Activated effector memory CD4-positive, alpha-beta T cell treated with anti-CD3 and anti-CD28 coated beads, Interleukin-2, amount 50 U/mL, for 16 hours (primary cell): ENCODE data around the gene CEP85L.

Experiments used
- DNase-seq: peaks from one replicate; pipeline ENCODE4 v3.0.0-alpha.2; 2020

The CEP85L gene

GRCh38 chr6:118530942-118531341 is 120.4 kb downstream of the CEP85L start:
- DNase-seq: no peak

- DNase-seq: no peak
These were observed 121.6 kb downstream of the CEP85L start for GRCh38 chr6:118529756-118530155.

- no peak for DNase-seq
These were observed 123.3 kb downstream of the CEP85L start for GRCh38 chr6:118528129-118528528.

GRCh38 chr6:118525913-118526780 is 125.2 kb downstream of the CEP85L start:
- no peak for DNase-seq

GRCh38 chr6:118524686-118525085 is 126.7 kb downstream of the CEP85L start:
- no peak for DNase-seq

GRCh38 chr6:118523216-118523615 is 128.2 kb downstream of the CEP85L start:
- DNase-seq: no peak

GRCh38 chr6:118522422-118522821 is 129.0 kb downstream of the CEP85L start:
- DNase-seq: no peak

- no peak for DNase-seq
These were observed 136.7 kb downstream of the CEP85L start for GRCh38 chr6:118514689-118515088.

GRCh38 chr6:118511930-118512715 is 139.3 kb downstream of the CEP85L start:
- DNase-seq: no peak

GRCh38 chr6:118509009-118509617 is 142.3 kb downstream of the CEP85L start:
- no peak for DNase-seq

GRCh38 chr6:118507636-118508035 is 143.8 kb downstream of the CEP85L start:
- no peak for DNase-seq

GRCh38 chr6:118506071-118506638 is 145.2 kb downstream of the CEP85L start:
- DNase-seq: no peak

- DNase-seq: no peak
These were observed 145.7 kb downstream of the CEP85L start for GRCh38 chr6:118505656-118506055.

GRCh38 chr6:118504611-118505010 is 146.8 kb downstream of the CEP85L start:
- no peak for DNase-seq

- DNase-seq: no peak
These were observed 149.2 kb downstream of the CEP85L start for GRCh38 chr6:118502169-118502568.

GRCh38 chr6:118501765-118502164 is 149.6 kb downstream of the CEP85L start:
- DNase-seq: no peak

GRCh38 chr6:118501099-118501498 is 150.3 kb downstream of the CEP85L start:
- no peak for DNase-seq

GRCh38 chr6:118500130-118501015 is 151.0 kb downstream of the CEP85L start:
- no peak for DNase-seq

- DNase-seq: no peak
These were observed 155.7 kb downstream of the CEP85L start for GRCh38 chr6:118495485-118496280.

- no peak for DNase-seq
These were observed 157.3 kb downstream of the CEP85L start for GRCh38 chr6:118494091-118494490.

- no peak for DNase-seq
These were observed 161.4 kb downstream of the CEP85L start for GRCh38 chr6:118489990-118490389.
